Measurements from ENCODE around the gene RBM38.

The RBM38 gene

GRCh38 chr20:57437672-57438330, 46.6 kb downstream of the RBM38 start:
- H3K9me2 ChIP-seq (replicated peaks; ENCODE audit: insufficient read depth, low read length): no peaks in the 10 kb centered on the region
- H3K27ac ChIP-seq (ENCODE audit: low read depth, low read length): no peak overlapping the region
- no peaks in the 10 kb centered on the region for H3K79me2 ChIP-seq (ENCODE audit: insufficient read depth, low read length)
- H4K20me1 ChIP-seq (ENCODE audit: low read depth, low read length): no peaks in the 10 kb centered on the region
- H3K4me2 ChIP-seq (ENCODE audit: low read depth, low read length, poor library complexity, severe bottlenecking): no peak overlapping the region
- peaks cover 14% of the 10 kb centered on the region for H3F3A ChIP-seq (ENCODE audit: insufficient read depth)
- no peak overlapping the region for H3K4me3 ChIP-seq (ENCODE audit: insufficient read depth, low read length, poor library complexity, severe bottlenecking)
- H3K27me3 ChIP-seq (ENCODE audit: low read length): no peaks in the 10 kb centered on the region
- H3K9ac ChIP-seq (ENCODE audit: low read length): no peak overlapping the region
- no peak overlapping the region for H2AFZ ChIP-seq (ENCODE audit: low read depth, low read length, severe bottlenecking)
- TF ChIP-seq CTCF (IDR thresholded peaks at IDR 0.05; ENCODE audit: insufficient read depth, low read length, poor library complexity, severe bottlenecking): no peak
- TF ChIP-seq EZH2phosphoT487 (conservative IDR thresholded peaks at IDR 0.05; ENCODE audit: low read length): no peak
- H3K9me3 ChIP-seq (ENCODE audit: insufficient read depth, low read length): no peaks in the 10 kb centered on the region
- no peaks in the 10 kb centered on the region for H3K36me3 ChIP-seq (ENCODE audit: low read length)

GRCh38 chr20:57438552-57438951, 47.4 kb downstream of the RBM38 start:
- no peak overlapping the region for H3K9ac ChIP-seq (ENCODE audit: low read length)
- no peaks in the 10 kb centered on the region for H3K9me3 ChIP-seq (ENCODE audit: insufficient read depth, low read length)

GRCh38 chr20:57439432-57439831, 48.2 kb downstream of the RBM38 start:
- Histone ChIP-seq H3K27me3 (ENCODE audit: low read length) (no peaks in the 10 kb centered on the region), H3K79me2 (ENCODE audit: insufficient read depth, low read length) (no peaks in the 10 kb centered on the region), H3K4me3 (ENCODE audit: insufficient read depth, low read length, poor library complexity, severe bottlenecking) (no peak overlapping the region), H2AFZ (ENCODE audit: low read depth, low read length, severe bottlenecking) (no peak overlapping the region), H3K4me2 (ENCODE audit: low read depth, low read length, poor library complexity, severe bottlenecking) (no peak overlapping the region), H3K36me3 (ENCODE audit: low read length) (no peaks in the 10 kb centered on the region), H3K9me3 (ENCODE audit: insufficient read depth, low read length) (no peaks in the 10 kb centered on the region), H3K9ac (ENCODE audit: low read length) (no peak overlapping the region), H4K20me1 (ENCODE audit: low read depth, low read length) (no peaks in the 10 kb centered on the region), H3F3A (ENCODE audit: insufficient read depth) (0 out of 2 replicates have a peak, but pooled peaks cover 1% of the 10 kb centered on the region), H3K9me2 (replicated peaks; ENCODE audit: insufficient read depth, low read length) (no peaks in the 10 kb centered on the region), H3K27ac (ENCODE audit: low read depth, low read length) (no peak overlapping the region)
- TF ChIP-seq EZH2phosphoT487 (conservative IDR thresholded peaks at IDR 0.05; ENCODE audit: low read length) (no peak), CTCF (IDR thresholded peaks at IDR 0.05; ENCODE audit: insufficient read depth, low read length, poor library complexity, severe bottlenecking) (no peak)

More at GRCh38 chr20:57438552-57438951, 47.4 kb downstream of the RBM38 start:
- Histone ChIP-seq H2AFZ (ENCODE audit: low read depth, low read length, severe bottlenecking) (no peak overlapping the region), H3K9me2 (replicated peaks; ENCODE audit: insufficient read depth, low read length) (no peaks in the 10 kb centered on the region), H3K79me2 (ENCODE audit: insufficient read depth, low read length) (no peaks in the 10 kb centered on the region), H3K27ac (ENCODE audit: low read depth, low read length) (no peak overlapping the region), H3K4me2 (ENCODE audit: low read depth, low read length, poor library complexity, severe bottlenecking) (no peak overlapping the region), H3K36me3 (ENCODE audit: low read length) (no peaks in the 10 kb centered on the region), H3F3A (ENCODE audit: insufficient read depth) (peaks cover 8% of the 10 kb centered on the region; the same call in 1 of the 2 replicates), H3K27me3 (ENCODE audit: low read length) (no peaks in the 10 kb centered on the region), H3K4me3 (ENCODE audit: insufficient read depth, low read length, poor library complexity, severe bottlenecking) (no peak overlapping the region), H4K20me1 (ENCODE audit: low read depth, low read length) (no peaks in the 10 kb centered on the region)
- TF ChIP-seq CTCF (IDR thresholded peaks at IDR 0.05; ENCODE audit: insufficient read depth, low read length, poor library complexity, severe bottlenecking): no peak
